HG03175 (cell line): ENCODE results near the gene LRIG1.

Experiments
- ATAC-seq: cut with Tn5 transposase; IDR thresholded peaks from one replicate; pipeline ENCODE4 v1.9.1; 2021; ENCODE audit warnings: mild to moderate bottlenecking, moderate library complexity; ENCODE audit not compliant: unreplicated experiment

The LRIG1 gene

DNA sequence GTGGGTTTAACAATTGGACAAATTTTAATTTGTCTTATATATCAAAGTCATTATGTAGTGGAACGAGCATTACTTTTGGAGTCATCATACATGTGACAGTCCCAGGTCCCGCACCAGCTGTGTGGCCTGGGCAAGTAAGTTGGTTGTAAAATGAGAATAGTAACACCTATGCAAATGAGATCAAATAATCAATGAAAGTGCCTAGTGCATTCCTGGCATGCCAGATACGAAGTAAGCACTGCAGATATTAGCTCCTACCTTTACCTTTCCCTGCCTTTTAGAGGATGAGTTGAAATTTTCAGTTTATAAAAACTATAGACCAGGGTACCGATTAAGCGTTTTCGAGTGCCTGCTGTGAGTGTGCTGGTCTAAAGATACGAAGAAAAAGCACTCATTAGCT, 134.1 kb downstream of the LRIG1 start:
- no peak for ATAC-seq

DNA sequence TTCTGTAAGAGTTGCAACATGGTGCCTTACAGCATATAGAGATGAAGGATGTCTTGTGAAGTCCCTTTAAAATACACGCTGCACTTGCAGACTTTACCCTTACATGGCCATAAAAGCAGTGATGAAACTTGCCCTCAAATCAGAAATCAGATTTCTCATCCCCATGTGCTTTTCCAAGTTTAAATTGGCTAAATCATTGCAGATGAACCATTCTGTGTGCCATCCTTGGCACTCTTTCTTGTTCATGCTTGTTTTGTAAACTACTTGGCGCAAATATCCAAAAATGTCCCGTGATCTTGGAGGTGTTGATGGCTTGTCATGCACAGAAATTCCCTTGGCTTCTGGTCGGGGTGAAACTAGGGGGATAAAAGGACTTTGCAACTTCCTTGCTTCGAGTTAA, 135.7 kb downstream of the LRIG1 start:
- ATAC-seq, result no peak

DNA sequence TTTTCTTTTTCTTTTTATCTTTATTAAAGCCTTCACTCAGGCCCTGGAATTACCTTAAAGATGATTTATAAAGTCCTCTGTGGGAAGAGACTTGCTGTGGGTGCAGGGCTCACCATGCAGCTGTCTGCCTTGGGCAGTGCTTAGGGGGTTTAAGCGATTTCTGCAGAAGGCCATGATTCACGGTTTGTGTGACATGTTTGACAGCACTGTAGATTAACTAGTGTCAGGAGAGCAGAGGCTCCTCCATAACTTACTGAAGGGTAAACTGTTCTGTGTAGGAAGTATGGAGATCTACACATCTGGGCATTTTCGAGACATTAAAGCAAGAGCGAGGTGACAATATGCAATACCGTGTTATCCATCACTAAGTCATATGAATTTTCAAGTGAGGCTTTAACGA, 137.7 kb downstream of the LRIG1 start:
- ATAC-seq, result no peak

DNA sequence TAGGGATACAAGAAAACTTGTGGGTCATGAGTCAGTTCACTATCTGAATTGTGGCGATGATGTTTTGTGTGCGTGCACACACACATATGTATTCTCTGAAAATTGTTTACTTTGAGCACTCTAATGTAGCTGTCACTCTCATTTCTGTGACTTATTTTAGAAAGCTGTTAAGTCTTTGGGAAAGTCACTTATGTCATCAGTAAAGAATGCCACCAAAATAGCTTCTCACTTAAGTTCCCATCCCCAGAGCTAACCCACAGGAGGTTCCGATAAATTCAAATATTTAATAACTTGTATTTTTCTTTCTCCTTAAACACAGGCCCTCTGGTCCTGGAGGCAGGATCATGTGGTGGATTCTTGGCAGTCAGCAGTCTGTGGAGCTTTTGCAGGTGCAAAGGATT, 138.3 kb downstream of the LRIG1 start:
- ATAC-seq, result no peak

DNA sequence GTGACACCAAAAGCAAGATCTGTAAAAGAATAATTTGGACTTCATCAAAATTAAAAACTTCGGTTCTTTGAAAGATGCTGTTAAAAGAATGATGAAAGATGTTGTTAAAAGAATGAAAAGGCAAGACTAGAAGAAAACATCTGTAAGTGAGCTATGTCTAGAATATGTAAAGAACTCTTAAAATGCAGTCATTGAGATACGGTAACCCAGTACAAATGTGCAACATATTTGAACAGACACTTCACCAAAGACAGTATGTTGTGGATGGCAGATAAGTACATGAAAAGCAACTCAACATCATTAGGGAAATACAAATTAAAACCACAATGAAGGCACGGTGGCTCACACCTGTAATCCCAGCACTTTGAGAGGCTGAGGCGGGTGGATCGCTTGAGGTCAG, 139.5 kb downstream of the LRIG1 start:
- ATAC-seq, result no peak

DNA sequence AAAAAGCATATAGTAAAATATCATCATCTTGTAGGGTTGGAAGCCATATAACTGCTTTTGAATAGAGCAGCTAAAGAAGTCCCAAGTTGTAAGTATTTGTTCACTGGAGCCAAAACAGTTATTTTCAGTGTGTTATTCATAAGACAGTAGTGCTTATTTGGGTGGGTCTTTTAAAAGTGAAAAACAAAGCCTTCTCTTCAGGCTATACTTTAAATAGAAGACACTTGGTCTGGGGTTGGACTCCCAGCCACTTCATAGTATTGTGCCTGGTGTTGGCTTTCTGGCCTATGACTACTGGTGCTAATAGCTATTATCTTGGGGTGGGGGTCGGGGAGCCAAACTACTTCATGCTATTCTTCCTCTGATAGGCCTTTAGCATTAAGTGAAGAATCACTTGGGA, 144.8 kb downstream of the LRIG1 start:
- no peak for ATAC-seq

DNA sequence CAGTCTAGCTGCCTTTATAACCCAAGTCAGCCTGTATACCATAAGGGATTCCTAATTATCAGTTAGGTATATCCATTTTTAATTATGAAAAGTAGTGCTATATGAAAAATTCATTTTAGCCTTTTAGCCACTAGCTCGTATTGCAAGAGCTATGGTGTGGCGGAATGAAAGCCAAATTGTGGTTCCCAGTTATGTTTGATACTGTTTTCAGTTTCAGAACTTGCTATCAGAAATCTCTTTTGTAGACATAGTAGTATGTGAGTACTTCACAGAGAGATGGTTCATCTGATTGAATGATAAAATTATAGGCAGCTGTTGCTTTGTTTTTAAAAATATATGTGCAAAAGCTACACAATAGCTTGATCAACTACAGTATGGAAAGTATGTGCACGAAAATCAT, 145.4 kb downstream of the LRIG1 start:
- ATAC-seq, result no peak

DNA sequence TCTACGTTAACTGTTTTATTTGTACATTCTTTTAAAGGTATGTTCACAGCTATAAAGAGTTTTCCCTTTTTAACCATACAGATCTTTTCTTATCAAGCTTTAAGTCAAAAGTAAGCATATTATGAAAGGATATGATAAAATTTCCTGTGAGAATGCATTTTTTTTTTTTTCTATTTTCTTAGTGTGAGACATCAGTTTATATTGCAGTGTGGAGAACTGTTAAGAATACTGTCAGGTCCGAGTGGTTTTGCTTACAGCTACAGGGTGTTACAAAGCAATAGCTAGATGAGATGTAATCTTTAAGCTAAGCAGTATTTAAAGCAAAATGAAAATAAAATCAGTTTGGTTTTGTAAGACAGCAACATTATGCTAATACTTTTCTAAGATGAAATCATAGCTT, 146.8 kb downstream of the LRIG1 start:
- ATAC-seq, result no peak

DNA sequence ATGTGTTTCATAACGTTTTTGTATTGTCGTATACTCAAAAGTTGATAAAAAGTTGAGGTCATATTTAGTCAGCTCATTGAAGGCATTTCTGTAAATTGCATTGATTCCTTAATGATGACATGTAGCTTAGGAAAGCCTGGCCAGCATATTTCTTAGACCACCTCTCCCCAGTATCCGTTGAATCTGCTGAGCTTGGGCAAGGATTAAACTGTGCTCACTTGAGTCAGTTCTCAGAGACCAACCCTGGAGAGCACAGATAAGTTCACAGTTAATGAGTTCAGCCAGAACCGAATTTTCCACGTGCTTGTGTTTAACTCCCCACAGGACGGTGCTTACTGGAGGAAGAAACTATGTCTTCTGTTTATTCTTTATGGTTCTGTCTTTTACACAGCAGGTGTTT, 147.3 kb downstream of the LRIG1 start:
- no peak for ATAC-seq

DNA sequence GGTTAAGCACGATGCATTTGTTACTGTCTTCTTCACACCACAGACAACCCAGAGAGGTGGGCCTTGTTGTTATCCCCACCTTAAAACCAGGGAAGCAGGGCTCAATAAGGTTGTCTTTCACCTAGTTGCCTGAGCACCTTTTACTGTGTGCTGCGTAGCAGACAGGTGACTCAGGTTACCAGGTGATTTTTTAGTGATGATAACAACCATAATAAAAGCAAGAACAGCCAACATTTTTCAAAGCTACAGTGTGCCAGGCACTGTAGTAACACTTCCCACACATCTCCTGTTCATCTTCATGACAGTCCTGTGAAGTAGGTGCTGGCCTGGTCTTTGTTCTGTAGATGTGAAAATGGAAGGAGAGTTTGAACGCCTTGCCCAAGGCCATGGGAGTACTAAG, 147.8 kb downstream of the LRIG1 start:
- ATAC-seq, result no peak

DNA sequence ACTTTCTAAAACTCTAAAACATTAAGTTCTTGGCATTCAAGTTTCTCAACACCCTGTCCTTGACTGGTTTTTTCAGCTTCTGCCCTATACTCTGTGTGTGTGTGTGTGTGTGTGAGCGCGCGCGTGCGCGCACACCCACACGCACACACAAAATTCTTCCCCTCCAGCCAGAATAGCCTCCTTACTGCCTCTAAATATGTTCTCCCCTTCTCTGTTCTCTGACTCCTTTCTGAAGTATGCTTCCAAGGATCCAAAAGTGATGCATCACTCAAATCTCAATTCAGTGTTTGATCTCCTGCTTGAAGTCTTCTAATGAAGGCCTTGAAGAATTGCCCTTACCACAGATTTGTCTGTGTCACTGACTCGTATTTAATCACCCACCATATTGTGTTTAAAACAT, 150.2 kb downstream of the LRIG1 start:
- ATAC-seq, result no peak

DNA sequence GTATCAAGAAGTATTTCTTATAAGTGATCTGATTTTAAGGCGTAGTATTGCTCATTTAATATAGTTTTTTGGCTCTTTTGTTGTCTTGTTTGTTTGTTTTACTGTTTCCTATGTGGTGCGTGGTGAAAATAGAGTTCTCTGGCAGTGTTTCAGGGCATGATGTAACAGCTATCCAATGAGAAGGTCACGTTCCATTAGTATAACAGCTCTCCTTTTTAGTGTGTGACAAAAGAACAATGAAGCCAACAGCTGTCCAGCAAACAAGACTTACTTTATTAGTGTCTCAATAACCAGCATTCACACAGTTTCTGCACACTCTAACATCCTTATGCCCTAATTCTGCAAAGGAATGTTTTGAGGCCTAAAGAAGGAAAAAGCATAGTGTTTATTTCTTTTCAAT, 152.1 kb downstream of the LRIG1 start:
- ATAC-seq, result no peak

DNA sequence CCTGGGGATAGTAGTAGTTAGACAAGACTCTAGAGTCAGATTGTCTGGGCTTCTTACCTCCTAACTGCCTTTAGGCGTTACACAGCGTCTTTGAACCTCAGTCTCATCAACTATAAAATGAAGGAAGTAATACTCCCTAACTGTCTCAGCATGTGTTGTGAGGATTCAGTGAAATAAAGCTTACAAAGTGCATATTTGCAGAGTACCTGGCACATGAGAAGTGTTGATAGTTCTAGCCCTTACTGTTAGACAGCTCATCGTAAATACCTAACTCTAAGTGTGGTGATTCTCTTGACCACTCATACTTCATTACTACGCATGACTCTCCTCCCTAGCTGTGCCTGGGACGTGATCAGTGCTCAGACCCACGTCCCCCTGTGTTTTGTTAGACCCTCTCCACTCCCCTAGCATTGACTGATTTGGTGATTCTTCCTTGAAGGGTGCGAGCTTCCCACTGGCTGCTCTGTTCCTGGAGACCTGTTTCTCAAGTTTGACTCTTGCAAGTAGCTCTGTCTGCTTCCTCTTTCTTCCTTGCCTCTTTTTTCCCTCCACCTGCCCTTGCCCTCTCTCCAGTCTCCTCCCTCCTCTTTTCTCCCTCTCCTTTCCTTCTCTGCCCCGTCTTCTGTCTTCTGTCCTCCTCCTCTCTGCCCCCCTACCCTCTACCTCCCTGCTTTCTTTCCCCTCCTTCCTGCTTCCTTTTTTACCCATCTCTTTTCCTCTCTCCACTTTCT, 155.8 kb downstream of the LRIG1 start:
- ATAC-seq, result no peak

DNA sequence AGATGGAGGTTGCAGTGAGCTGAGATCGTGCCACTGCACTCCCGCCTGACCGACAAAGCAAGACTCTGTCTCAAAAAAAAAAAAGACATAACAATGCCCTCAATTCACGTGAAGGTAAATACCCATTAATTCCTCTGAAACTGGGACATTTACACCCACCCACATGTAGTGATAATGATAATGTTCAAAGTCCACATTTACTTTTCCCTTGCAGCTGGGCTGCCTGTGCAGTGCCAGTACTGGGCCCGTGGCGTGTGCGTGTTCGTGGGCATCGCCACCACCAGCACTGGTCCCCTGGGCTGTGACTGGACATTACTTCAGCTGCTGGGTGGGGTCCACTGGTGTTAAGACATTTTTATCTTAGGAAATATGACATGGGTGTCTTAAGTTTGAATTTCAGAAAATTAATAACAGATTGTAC, 156.4 kb downstream of the LRIG1 start:
- ATAC-seq, result no peak

DNA sequence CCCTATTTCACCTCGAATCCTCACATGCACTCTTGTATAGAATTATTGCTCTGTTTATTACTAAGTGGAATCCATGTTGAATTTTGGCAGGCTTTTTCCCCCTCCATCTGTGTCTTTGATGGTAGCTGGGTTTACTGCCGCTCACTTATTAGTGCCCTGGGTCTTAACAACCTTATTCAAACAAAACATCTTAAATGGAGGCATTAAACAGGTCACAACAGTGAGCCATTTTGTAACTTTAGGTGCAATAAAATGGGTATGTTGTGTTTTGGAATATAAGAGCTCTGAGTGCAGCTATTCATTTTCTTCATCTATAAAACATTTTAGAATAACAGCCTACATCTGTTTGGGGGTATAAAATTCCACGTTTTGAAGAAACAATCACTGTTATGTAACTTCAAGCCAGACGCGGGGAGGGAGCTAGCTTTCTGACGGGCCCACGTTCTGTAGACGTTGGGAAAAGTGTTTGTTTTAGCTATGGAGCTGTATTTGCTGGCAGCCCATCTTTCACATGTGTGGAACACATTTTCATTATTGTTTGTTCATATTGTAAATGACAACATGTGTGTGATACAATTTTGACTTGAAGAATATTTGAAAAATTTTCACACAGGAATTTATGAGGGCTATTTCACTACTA, 158.0 kb downstream of the LRIG1 start:
- no peak for ATAC-seq

DNA sequence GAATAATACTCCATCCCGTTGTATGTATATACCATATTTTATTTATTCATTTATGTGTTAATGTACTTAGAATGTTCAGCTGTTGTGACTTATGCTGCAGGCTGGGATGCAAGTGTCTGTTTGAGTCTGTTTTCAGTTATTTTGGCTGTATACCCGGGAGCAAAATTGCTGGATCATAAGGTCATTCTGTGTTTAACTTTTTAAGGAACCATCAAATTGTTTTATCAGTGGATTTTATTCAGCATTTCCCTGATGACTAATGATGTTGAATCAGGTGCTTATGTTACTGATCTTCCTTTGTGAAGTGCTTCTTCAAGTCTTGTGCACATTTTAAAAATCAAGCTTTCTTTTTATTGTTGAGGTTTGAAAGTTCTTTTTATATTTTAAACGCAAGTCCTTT, 161.9 kb downstream of the LRIG1 start:
- no peak for ATAC-seq

DNA sequence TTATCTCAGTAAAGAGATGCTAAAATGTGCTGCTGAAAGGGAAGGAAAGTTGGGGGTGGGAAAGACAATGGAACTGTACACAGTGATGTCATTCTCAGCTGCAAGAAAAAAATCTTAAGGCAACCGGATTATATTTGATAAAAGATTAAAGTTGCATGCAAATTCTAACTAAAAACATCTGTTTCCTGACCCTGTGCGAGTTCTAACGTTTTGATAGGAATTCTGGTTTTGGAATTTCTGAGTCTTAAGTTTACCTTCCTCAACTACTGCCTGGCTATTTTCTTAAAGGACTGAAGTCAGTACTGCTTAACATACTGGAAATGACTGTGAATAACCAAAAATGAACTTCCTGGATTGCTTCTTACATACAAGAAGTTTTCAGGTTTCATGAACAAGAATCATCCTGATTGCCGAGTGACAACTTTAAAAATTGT, 164.5 kb downstream of the LRIG1 start:
- ATAC-seq, result no peak

DNA sequence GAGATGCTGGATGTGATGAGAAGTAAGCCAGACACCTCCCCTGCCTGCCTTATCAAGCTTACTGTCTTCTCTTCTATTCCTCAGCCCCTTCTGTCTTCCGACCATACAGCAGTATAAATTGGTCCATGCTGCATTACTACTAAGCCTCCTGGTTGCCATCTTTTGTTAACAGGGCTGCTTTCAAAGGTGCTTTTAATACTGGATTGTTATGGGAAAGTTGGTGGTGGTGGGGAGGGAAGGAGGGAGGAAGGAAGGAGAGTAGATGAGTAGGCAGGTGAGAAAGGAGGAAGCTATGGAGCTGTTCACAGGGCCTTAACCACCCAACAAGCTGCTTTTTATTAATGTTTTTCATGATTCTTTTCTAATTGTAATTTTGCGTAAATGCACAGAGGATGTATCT, 165.2 kb downstream of the LRIG1 start:
- ATAC-seq, result no peak
